Measurements from ENCODE around the gene TBCD. TPM values are rescaled to one million over a fixed set of nuclear protein-coding genes. Genes with fewer than 3 reads are reported as not detected.

Gene TBCD
- total and polyA plus RNA-seq, 12 donors: 25.6 to 240 (median 66.2) TPM

DNA sequence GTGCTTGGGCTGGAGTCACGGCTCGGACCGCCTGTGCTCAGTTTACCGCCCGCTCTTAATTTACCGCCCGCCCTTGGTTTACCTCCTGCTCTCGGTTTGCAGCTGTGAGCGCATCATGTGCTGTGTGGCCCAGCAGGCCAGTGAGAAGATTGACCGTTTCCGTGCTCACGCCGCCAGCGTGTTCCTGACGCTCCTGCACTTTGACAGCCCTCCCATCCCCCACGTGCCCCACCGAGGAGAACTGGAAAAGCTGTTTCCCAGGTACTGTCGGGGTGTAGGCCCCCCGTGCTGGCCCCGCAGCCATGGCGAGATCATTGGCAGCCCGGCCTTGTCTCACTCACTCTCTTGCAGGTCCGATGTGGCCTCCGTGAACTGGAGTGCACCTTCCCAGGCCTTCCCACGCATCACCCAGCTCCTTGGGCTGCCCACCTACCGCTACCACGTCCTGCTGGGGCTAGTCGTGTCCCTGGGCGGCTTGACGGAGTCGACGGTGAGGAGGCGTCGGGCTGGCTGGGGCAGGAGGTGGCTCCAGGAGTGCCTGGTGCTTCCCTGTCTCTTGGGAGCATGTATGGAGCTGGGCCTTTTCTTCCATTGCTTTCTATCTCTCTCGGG is 177.3 kb downstream of the TBCD start:
- H3K27ac ChIP-seq: no peak overlapping the region
- DNase-seq: peak in 2 of 7 donors; percentile 2 to 9
- TF ChIP-seq POLR2A (IDR thresholded peaks at IDR 0.05): no peak
- H3K4me1 ChIP-seq (replicated peaks in 1 of 2): no peaks in the 10 kb centered on the region
- peaks cover 0 to 54% of the 10 kb centered on the region in 2 donors for H3K36me3 ChIP-seq (replicated peaks in 1 of 2)
- no peaks in the 10 kb centered on the region for H3K9me3 ChIP-seq (replicated peaks in 1 of 3)
- no peaks in the 10 kb centered on the region for H3K27me3 ChIP-seq
- WGBS, 4 donors: 95 to 97% (median 96%) methylated on average over 31 to 35 of the region's 35 CpGs
- no peak overlapping the region for H3K4me3 ChIP-seq
- intact Hi-C loops (cut with DNase I): no loop called here

DNA sequence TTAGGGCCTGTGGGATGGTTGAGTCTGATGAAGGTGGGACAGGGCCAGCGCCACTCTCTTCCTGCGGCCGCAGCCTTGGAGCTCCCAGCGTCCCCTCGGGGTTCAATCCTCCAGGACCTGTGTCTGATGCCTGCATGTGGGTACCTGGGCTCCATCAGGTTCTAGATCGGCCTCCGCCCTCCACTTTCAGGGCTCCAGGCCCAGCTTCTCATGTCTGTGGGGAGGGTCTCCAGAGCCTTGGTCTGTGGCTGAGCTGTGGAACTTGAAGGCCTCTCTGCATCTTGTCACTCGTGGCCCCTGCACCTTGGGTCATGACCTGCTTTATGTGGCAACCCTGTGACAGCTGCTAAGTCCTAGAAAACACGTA is 177.8 kb downstream of the TBCD start:
- Histone ChIP-seq H3K4me1 (replicated peaks in 1 of 2) (no peaks in the 10 kb centered on the region), H3K27ac (no peak overlapping the region), H3K36me3 (replicated peaks in 1 of 2) (peaks cover 0 to 52% of the 10 kb centered on the region in 2 donors), H3K4me3 (no peak overlapping the region), H3K9me3 (replicated peaks in 1 of 3) (no peaks in the 10 kb centered on the region), H3K27me3 (no peaks in the 10 kb centered on the region)
- peak in 2 of 7 donors; percentile 2 to 3 for DNase-seq
- intact Hi-C loops (cut with DNase I): no loop called here
- WGBS, 4 donors: 90 to 100% (median 92%) methylated on average over 6 to 9 of the region's 9 CpGs
- TF ChIP-seq, protein P1, sequence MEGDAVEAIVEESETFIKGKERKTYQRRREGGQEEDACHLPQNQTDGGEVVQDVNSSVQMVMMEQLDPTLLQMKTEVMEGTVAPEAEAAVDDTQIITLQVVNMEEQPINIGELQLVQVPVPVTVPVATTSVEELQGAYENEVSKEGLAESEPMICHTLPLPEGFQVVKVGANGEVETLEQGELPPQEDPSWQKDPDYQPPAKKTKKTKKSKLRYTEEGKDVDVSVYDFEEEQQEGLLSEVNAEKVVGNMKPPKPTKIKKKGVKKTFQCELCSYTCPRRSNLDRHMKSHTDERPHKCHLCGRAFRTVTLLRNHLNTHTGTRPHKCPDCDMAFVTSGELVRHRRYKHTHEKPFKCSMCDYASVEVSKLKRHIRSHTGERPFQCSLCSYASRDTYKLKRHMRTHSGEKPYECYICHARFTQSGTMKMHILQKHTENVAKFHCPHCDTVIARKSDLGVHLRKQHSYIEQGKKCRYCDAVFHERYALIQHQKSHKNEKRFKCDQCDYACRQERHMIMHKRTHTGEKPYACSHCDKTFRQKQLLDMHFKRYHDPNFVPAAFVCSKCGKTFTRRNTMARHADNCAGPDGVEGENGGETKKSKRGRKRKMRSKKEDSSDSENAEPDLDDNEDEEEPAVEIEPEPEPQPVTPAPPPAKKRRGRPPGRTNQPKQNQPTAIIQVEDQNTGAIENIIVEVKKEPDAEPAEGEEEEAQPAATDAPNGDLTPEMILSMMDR (IDR thresholded peaks at IDR 0.05): no peak
- TF ChIP-seq POLR2A (IDR thresholded peaks at IDR 0.05): no peak

DNA sequence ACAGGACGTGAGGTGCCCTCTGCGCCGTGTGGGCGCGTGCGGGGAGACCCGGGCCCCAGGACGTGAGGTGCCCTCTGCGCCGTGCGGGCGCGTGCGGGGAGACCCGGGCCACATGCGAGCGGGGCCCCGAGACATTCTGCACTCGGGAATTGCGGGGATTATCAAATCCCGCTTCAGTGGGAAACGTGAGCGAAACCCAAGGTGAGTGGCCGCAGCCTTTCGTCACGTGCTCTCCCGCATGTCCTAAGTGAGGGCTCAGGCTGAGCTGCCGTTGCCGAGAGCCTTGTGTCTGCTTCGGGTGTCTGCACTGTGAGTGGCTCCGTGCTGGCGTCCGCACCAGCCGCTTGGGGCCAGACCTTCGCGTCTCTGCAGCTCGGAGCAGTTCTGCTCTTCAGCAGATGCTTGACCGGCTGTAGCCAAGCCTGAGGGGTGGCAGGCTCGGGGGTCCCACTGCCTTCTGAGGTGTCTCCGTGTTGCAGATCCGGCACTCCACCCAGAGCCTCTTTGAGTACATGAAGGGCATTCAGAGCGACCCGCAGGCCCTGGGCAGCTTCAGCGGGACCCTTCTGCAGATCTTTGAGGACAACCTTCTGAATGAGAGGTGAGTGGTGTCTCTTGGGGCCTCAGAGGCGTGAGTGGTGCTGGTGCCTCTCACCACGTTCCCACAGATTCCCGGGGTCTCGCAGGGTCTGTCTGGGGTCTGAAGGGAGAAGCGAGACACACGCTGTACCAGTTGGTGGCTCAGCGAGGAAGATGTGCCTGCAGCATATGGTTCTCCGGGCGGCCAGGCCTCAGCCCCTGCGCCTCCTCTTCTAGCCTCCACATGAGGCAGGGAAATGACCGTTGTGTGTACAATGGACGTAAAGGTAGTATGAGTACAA is 178.4 kb downstream of the TBCD start:
- TF ChIP-seq, protein P1 (IDR thresholded peaks at IDR 0.05): no peak
- no peak for TF ChIP-seq POLR2A (IDR thresholded peaks at IDR 0.05)
- Histone ChIP-seq H3K27me3 (no peaks in the 10 kb centered on the region), H3K27ac (no peak overlapping the region), H3K4me1 (replicated peaks in 1 of 2) (no peaks in the 10 kb centered on the region), H3K9me3 (replicated peaks in 1 of 3) (no peaks in the 10 kb centered on the region), H3K36me3 (replicated peaks in 1 of 2) (peaks cover 0 to 47% of the 10 kb centered on the region in 2 donors), H3K4me3 (no peak overlapping the region)
- DNase-seq: peak in 1 of 7 donors; percentile 6
- intact Hi-C loops (cut with DNase I): no loop called here
- WGBS, 4 donors: 94 to 98% (median 97%) methylated on average over 37 to 56 of the region's 56 CpGs

DNA sequence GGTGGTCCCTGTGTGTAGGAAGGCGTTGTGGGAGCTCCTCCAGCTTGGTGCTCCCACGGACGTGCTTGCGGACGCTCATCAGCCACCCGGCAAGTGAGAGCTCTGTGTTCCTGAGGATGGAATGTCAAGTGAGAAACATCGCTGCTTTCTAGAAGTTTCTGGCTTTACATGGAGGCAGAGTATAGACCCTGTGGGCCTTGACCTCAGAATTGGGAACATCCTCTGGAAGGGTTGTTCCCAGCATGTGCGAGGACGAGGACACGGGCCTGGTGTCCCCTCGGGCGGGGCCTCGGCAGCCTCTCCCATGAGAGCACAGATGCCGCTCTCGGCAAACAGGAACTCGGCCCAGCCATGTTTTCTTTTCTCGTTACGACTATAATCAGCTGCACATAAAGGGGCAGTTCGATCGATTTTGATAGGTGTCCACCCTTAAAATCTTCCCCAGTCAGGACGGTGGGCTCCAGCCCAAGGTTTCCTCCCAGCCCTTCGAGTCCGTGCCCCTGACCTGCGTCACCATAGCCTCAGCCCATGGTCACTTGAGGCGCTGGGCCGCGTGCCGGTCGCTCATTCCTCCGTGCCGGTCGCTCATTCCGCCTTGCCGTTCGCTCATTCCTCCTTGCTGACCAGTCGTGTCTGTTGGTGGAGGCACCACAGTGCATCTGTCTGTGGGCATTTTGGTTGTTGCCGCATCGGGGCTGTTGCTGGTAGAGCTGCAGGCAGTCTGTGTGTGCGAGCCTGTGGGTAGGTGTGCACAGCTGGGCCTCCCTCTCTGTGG is 179.2 kb downstream of the TBCD start:
- TF ChIP-seq POLR2A (IDR thresholded peaks at IDR 0.05): no peak
- TF ChIP-seq, protein P1 (IDR thresholded peaks at IDR 0.05): no peak
- H3K9me3 ChIP-seq (replicated peaks in 1 of 3): no peaks in the 10 kb centered on the region
- DNase-seq: peak in 1 of 7 donors; percentile 3
- intact Hi-C loops (cut with DNase I): no loop called here
- no peak overlapping the region for H3K4me3 ChIP-seq
- no peaks in the 10 kb centered on the region for H3K4me1 ChIP-seq (replicated peaks in 1 of 2)
- no peaks in the 10 kb centered on the region for H3K27me3 ChIP-seq
- H3K27ac ChIP-seq: no peak overlapping the region
- H3K36me3 ChIP-seq (replicated peaks in 1 of 2): peaks cover 0 to 43% of the 10 kb centered on the region in 2 donors
- 94 to 96% (median 95%) methylated on average over 30 to 39 of the region's 39 CpGs for WGBS, 4 donors
